Astrocyte (in vitro differentiated cells and primary cell): ENCODE results near the gene APOBEC4.

Source experiments
- EZH2 ChIP-seq: IDR thresholded peaks from 2 replicates; pipeline ENCODE4 v1.6.1; 2012; ENCODE audit warnings: mild to moderate bottlenecking, low read length, inconsistent platforms; ENCODE audit not compliant: insufficient read depth
- TF ChIP-seq, protein P1 (sequence below): IDR thresholded peaks from 2 replicates; pipeline ENCODE4 v1.5.1; 2011; ENCODE audit warnings: low read depth, mild to moderate bottlenecking, inconsistent platforms, low read length, moderate library complexity; ENCODE audit not compliant: insufficient read depth

DNA sequence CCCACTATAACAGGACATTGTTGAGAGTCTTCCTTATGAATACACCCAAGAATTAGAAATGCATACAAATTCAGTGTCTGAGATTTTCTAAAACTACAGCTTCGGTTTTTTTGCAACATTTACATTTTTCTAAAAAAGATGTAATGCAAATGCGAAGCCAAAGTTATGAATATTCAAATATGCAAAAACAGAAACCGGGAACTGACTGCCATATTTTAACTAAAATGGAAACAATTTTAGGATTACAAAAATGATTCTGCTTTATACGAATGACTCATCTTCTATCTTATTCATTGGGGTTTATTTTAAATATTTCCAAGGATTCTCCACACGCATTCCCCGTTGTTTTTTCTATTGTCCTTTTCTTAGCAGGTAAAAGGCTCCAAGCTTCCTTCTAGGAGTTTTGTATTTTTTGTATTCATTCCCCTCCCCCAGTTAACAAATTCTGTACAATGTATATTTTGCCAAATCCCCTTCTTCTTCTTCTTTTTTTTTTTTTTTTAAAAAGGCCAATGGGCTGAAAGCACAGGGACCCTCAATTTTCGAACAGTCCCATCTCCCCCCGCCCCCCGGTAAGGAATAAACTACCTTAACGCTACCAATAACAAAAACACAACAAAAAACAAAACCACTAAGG is 18.6 kb downstream of the APOBEC4 start:
- TF ChIP-seq, protein P1, sequence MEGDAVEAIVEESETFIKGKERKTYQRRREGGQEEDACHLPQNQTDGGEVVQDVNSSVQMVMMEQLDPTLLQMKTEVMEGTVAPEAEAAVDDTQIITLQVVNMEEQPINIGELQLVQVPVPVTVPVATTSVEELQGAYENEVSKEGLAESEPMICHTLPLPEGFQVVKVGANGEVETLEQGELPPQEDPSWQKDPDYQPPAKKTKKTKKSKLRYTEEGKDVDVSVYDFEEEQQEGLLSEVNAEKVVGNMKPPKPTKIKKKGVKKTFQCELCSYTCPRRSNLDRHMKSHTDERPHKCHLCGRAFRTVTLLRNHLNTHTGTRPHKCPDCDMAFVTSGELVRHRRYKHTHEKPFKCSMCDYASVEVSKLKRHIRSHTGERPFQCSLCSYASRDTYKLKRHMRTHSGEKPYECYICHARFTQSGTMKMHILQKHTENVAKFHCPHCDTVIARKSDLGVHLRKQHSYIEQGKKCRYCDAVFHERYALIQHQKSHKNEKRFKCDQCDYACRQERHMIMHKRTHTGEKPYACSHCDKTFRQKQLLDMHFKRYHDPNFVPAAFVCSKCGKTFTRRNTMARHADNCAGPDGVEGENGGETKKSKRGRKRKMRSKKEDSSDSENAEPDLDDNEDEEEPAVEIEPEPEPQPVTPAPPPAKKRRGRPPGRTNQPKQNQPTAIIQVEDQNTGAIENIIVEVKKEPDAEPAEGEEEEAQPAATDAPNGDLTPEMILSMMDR = no peak
- TF ChIP-seq EZH2 = no peak
